A549 (cell line): Measurements from ENCODE around the gene ARHGAP18. TPM values are rescaled to one million over a fixed set of nuclear protein-coding genes. Genes with fewer than 3 reads are reported as not detected.

Experiments used
- ATAC-seq, 2 experiments: fragments of 200-7000 bp in 1 of 2; fragments of >200 bp in 1 of 2; cut with Nextera tagmentation in 1 of 2; cut with Tn5 transposase in 1 of 2; 3 replicates each; pipeline versions ENCODE4 v1.8.0 to v1.9.1; 2018 to 2020; ENCODE audit warnings: mild to moderate bottlenecking in 1 of 2, moderate library complexity in 1 of 2
- CTCF ChIA-PET: fragments of 300-600 bp; sonication (Branson Sonifier 250); formaldehyde crosslinking; extraction: SDS; loops from one replicate; lab custom pipeline; 2021; ENCODE audit warnings: antibody characterized with exemption, inconsistent platforms; lab: Yijun Ruan, JAX
- POLR2A ChIA-PET: fragments of 350-600 bp; formaldehyde crosslinking; extraction: SDS; loops from one replicate; lab custom pipeline; 2021; ENCODE audit warnings: antibody characterized with exemption, inconsistent platforms; lab: Yijun Ruan, JAX
- DNase-seq, 2 experiments: peaks; one replicate each; pipeline versions ENCODE4 v3.0.0 to v3.0.0-alpha.2; 2011 to 2016; ENCODE audit warnings: low read depth in 1 of 2, low spot score in 1 of 2
- FAIRE-seq: peaks from 2 replicates; lab custom pipeline; 2011; peaks lifted over from hg19 to GRCh38; lab: Jason Lieb, UNC
- H3K27ac ChIP-seq, 2 experiments: fragments of >200 bp; sonication (Bioruptor Twin); formaldehyde crosslinking; 3 replicates each; pipeline ENCODE4 v1.5.1; 2016 to 2017
- H3K4me1 ChIP-seq: fragments of >200 bp; sonication (Bioruptor Twin); formaldehyde crosslinking; 3 replicates; pipeline ENCODE4 v1.6.1; 2016
- H3K4me2 ChIP-seq: fragments of >200 bp; sonication (Bioruptor Twin); formaldehyde crosslinking; 3 replicates; pipeline ENCODE4 v1.6.1; 2016
- H3K4me3 ChIP-seq: fragments of >200 bp; sonication (Bioruptor Twin); formaldehyde crosslinking; 3 replicates; pipeline ENCODE4 v1.5.1; 2016
- H3K9me3 ChIP-seq: fragments of >200 bp; sonication (Bioruptor Twin); formaldehyde crosslinking; 3 replicates; pipeline ENCODE4 v1.6.1; 2016
- ATOH8 ChIP-seq: fragments of 250-450 bp; sonication (Bioruptor Pico); IDR thresholded peaks from 2 replicates; pipeline ENCODE4 v1.5.0; 2020; ENCODE audit warnings: low read depth, mild to moderate bottlenecking, moderate library complexity
- BCL3 ChIP-seq: fragments of >200 bp; sonication (Bioruptor Twin); formaldehyde crosslinking; IDR thresholded peaks from 3 replicates; pipeline ENCODE4 v1.6.1; 2016
- CEBPB ChIP-seq, 2 experiments: fragments of >200 bp in 1 of 2; sonication (Bioruptor Twin) in 1 of 2; formaldehyde crosslinking in 1 of 2; IDR thresholded peaks; 2 replicates each; pipeline ENCODE4 v1.6.1; 2012 to 2016
- CHD4 ChIP-seq: fragments of 200-600 bp; sonication (generic); IDR thresholded peaks from 2 replicates; pipeline ENCODE4 v1.6.1; 2016; ENCODE audit warnings: antibody characterized with exemption, mild to moderate bottlenecking, borderline replicate concordance
- E2F6 ChIP-seq: IDR thresholded peaks from 2 replicates; pipeline ENCODE4 v1.6.1; 2012; ENCODE audit warnings: low read depth, borderline replicate concordance
- FOSB ChIP-seq: fragments of 250-450 bp; sonication (Bioruptor Pico); IDR thresholded peaks from 2 replicates; pipeline ENCODE4 v1.5.0; 2020; ENCODE audit warnings: mild to moderate bottlenecking, moderate library complexity
- GATA3 ChIP-seq: IDR thresholded peaks from 2 replicates; pipeline ENCODE4 v1.6.1; 2012; ENCODE audit warnings: borderline replicate concordance
- HDAC2 ChIP-seq: fragments of 200-600 bp; sonication (generic); IDR thresholded peaks from 2 replicates; pipeline ENCODE4 v1.6.1; 2016
- HES2 ChIP-seq: fragments of >200 bp; sonication (Bioruptor Twin); formaldehyde crosslinking; IDR thresholded peaks from 2 replicates; pipeline ENCODE4 v1.6.1; 2016
- HOXA7 ChIP-seq: fragments of 250-450 bp; sonication (Bioruptor Pico); IDR thresholded peaks from 2 replicates; pipeline ENCODE4 v1.5.0; 2020; ENCODE audit warnings: mild to moderate bottlenecking, moderate library complexity
- KDM1A ChIP-seq: fragments of 200-600 bp; sonication (generic); IDR thresholded peaks from 2 replicates; pipeline ENCODE4 v1.6.1; 2016; ENCODE audit warnings: low read depth, mild to moderate bottlenecking
- KDM5A ChIP-seq: fragments of 200-600 bp; sonication (generic); IDR thresholded peaks from 2 replicates; pipeline ENCODE4 v1.6.1; 2016; ENCODE audit warnings: antibody characterized with exemption, mild to moderate bottlenecking
- MYC ChIP-seq: IDR thresholded peaks from 2 replicates; pipeline ENCODE4 v1.6.1; 2012; ENCODE audit warnings: mild to moderate bottlenecking, inconsistent platforms, low read length, improper control_type of control experiment, borderline replicate concordance
- NFE2L2 ChIP-seq: fragments of 150-350 bp; conservative IDR thresholded peaks from 2 replicates; pipeline ENCODE4 v1.6.1; 2014; ENCODE audit warnings: low read length
- NR3C1 ChIP-seq: fragments of >200 bp; sonication (Bioruptor Twin); formaldehyde crosslinking; IDR thresholded peaks from 3 replicates; pipeline ENCODE4 v1.6.1; 2017
- PBX3 ChIP-seq: IDR thresholded peaks from 2 replicates; pipeline ENCODE4 v1.6.1; 2012
- PHF8 ChIP-seq: fragments of 200-600 bp; sonication (generic); IDR thresholded peaks from 2 replicates; pipeline ENCODE4 v1.6.1; 2016; ENCODE audit warnings: low read depth, mild to moderate bottlenecking, antibody characterized with exemption, moderate library complexity, borderline replicate concordance
- RNF2 ChIP-seq: fragments of 200-600 bp; sonication (generic); IDR thresholded peaks from 2 replicates; pipeline ENCODE4 v1.6.1; 2016; ENCODE audit warnings: low read depth, mild to moderate bottlenecking, antibody characterized with exemption, moderate library complexity, borderline replicate concordance
- ZFP36 ChIP-seq: fragments of 450-650 bp; IDR thresholded peaks from 2 replicates; pipeline ENCODE4 v1.6.1; 2014; ENCODE audit warnings: borderline replicate concordance; ENCODE audit not compliant: partially characterized antibody
- ZSCAN20 ChIP-seq: fragments of 250-450 bp; sonication (Bioruptor Pico); IDR thresholded peaks from 2 replicates; pipeline ENCODE4 v1.8.0; 2022; ENCODE audit warnings: mild to moderate bottlenecking, moderate library complexity
- WGBS: methylation state at CpG from one replicate; pipeline ENCODE4 v1.1.6; 2017; ENCODE audit errors: missing lambda C conversion rate; 5-methylcytosine and 5-hydroxymethylcytosine counted together
- polyA plus RNA-seq, 4 experiments: library from polyadenylated mRNA; depleted of rRNA in 3 of 4; stranded (reverse); fragments of >200 nt; fragmentation: RNase III in 1 of 4; extraction: RNeasy Plus Mini Kit Qiagen cat#74134 plus additional on column Dnase treatment in 1 of 4; gene quantifications; 2 replicates in 3 of 4; 3 replicates in 1 of 4; pipeline ENCODE4 v1.2.3, GENCODE V29; 2011 to 2017

ARHGAP18 gene
- polyA plus RNA-seq, 2 of the 4 experiments (the other 2 are of a cell fraction): 11.2 to 16.7 TPM

GRCh38 chr6:129648819-129649491 is 61.0 kb downstream of the ARHGAP18 start:
- ChIA-PET POLR2A (interaction anchor here (0.6 kb wide), 1 partner anchor 12 kb away, joined by 4 read pairs; no protein-coding TSS in a partner anchor), CTCF (interaction anchor here (0.7 to 1.5 kb wide), 2 partner anchors 13 to 51 kb away, joined by 6 to 7 read pairs; no protein-coding TSS in a partner anchor)
- no peak overlapping the region for H3K4me3 ChIP-seq
- no peak for TF ChIP-seq KDM1A
- no peak for TF ChIP-seq NFE2L2
- TF ChIP-seq ATOH8: no peak
- no peak for TF ChIP-seq PBX3
- TF ChIP-seq HOXA7 (CRISPR knock-in tag): no peak
- TF ChIP-seq ZSCAN20 (CRISPR knock-in tag): no peak
- no peak for TF ChIP-seq PHF8
- no peak for TF ChIP-seq HDAC2
- no peak for TF ChIP-seq FOSB
- no peak for TF ChIP-seq E2F6
- no peak for TF ChIP-seq BCL3
- no peak for TF ChIP-seq HES2
- no peak for TF ChIP-seq MYC
- no peak for TF ChIP-seq KDM5A
- no peak for TF ChIP-seq CEBPB (IDR thresholded peaks at IDR 0.05)
- TF ChIP-seq GATA3: no peak
- no peak for TF ChIP-seq RNF2
- TF ChIP-seq CHD4: no peak
- no peak for TF ChIP-seq ZFP36
- no peaks in the 10 kb centered on the region for H3K9me3 ChIP-seq
- DNase-seq (no peak), FAIRE-seq (no peak), ATAC-seq (no peak)
- H3K4me1 ChIP-seq: peaks cover 84% of the 10 kb centered on the region
- peak overlapping the region; percentile 91 to 95; a peak in 5 of 6 replicates for H3K27ac ChIP-seq
- no peak overlapping the region for H3K4me2 ChIP-seq
- 87% methylated on average over 13 of the region's 15 CpGs for WGBS

- Histone ChIP-seq H3K9me3 (no peaks in the 10 kb centered on the region), H3K27ac (peak overlapping the region; percentile 91 to 95), H3K4me3 (no peak overlapping the region), H3K4me1 (peaks cover 78% of the 10 kb centered on the region), H3K4me2 (peak overlapping the region; percentile 88)
- no peak for DNase-seq
- no peak for FAIRE-seq
- ChIA-PET POLR2A (no interaction called here), CTCF (no interaction called here)
- ATAC-seq: 0 out of 6 replicates have a peak, but pooled peaks of 1 of the 2 experiments have one; percentile 6
- 6% methylated on average over 2 of the region's 2 CpGs for WGBS
- TF ChIP-seq NFE2L2: no peak
- no peak for TF ChIP-seq NR3C1
- no peak for TF ChIP-seq RNF2
- TF ChIP-seq ZFP36: no peak
- TF ChIP-seq FOSB: no peak
Measured at GRCh38 chr6:129647044-129647443, 62.9 kb downstream of the ARHGAP18 start.
